Amniotic stem cell (primary cell): ENCODE data around the gene ZNF330.
A peak's percentile ranks its signal among the peaks of the same experiment; 100 is the strongest.

Experiments used
- DNase-seq: peaks from one replicate; lab custom pipeline; 2025; lab: John Stamatoyannopoulos, UW

Gene ZNF330

GRCh38 chr4:141233673-141234072 lies 13.0 kb downstream of the ZNF330 start:
- no peak for DNase-seq

GRCh38 chr4:141238186-141238585 lies 17.5 kb downstream of the ZNF330 start:
- DNase-seq, result no peak

DNA sequence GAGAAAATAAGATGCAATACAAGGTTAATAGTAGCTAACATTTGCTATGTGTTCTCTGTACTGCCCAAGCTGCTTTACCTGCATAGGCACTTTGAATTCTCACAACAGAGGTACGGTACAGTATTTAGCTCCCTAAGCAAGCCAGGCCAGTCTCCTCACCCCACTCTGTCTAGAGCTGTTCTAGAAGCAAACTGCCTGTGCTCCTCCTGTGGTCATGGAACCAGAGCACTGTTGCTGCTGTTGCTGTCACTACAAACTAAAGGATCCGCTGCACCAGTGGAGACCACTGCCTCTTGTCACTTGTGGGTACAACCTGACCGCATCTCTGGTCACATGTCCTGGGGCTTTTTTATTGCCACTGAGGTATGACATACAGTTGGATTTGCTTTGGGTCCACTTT lies 19.6 kb downstream of the ZNF330 start:
- DNase-seq, result no peak

DNA sequence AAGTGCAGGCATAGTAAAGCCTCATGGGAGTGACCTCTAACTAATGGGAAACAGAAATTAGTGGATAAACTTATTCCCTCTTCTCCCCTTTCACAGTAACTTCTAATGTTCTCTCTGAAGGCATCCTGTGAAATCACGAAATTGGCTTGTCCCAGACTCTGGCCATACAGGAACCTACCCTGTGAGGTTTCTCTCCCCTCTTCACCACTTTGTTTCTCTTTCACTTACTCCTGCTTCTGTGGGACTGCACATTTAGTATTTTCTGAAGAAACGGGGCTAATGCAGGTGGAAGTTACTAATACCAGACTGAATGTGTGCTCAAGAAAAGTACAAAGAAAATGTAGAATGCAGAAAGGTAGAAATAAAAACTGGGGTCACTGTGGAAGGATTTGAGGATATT lies 20.0 kb downstream of the ZNF330 start:
- DNase-seq, result no peak

DNA sequence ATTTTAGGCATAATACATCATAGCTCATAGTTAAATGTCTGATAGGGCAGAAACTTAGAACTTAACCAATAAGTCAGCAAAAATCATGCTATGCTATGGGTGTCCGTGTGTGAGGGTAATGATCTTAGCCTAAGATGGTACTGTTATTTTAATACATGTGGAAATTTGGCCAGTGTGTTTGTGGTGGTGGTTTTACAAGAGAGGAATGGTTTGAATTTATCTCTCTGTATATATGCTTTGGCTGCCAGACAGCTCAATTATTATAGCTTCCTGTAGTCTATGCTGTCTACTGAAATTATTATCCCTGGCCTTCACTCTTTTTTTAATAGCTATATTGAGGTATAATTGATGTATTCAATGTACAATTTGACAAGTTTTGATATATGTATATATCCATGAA lies 21.3 kb downstream of the ZNF330 start:
- DNase-seq, result no peak

GRCh38 chr4:141244419-141244818 lies 23.7 kb downstream of the ZNF330 start:
- DNase-seq, result no peak

DNA sequence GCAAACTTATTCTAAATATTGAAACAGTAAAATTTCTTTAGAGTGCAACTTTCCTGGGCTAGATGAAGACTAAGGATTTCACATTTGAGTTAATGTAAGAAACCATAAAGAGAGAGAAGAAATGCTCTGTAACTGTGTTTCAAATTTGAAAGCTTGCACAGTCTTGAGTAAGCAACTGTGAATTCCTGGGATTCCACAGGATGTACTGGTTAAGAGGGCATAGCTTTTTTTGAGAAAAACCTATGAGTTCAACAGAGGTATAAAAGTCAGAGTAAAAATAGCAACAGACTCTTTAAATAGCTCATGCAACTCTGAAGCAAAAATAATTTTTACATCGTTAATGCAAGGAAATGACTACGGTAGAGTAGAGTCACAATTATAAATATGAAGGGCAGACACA lies 25.5 kb downstream of the ZNF330 start:
- DNase-seq, result peak; percentile 23

DNA sequence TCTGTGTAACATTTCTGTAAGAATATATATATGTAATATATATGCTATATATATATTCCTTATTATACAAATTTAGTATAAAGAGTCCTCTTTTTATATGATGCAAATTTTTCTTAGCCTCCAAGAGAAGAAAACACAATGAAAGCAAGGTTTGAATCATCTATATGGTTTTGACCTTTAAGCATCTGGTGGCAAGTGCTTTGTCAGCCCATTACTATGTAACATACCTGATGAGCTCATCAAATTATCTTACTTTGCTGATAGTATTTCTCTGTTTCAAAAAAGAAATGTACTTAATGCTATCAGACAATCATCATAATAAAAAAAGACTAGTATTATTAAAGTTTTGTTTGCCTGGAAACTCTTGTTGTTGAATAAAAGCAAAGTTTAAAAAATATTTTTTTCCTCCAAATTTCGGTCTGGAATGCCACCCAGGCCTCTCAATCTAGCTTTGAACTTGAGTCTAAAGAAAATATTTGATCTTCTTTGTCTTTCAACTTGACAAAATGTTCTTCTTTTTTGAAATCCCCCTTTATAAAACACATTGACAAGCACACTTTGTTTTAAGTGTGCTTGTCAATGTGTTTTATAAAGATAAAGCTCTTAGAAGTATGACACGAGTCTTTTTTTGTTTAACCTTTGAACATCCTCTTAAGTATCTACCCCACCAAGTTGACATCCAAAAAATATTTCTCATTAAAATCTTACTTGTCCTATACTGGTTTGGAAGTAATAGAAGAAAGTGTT lies 26.2 kb downstream of the ZNF330 start:
- DNase-seq, result no peak

DNA sequence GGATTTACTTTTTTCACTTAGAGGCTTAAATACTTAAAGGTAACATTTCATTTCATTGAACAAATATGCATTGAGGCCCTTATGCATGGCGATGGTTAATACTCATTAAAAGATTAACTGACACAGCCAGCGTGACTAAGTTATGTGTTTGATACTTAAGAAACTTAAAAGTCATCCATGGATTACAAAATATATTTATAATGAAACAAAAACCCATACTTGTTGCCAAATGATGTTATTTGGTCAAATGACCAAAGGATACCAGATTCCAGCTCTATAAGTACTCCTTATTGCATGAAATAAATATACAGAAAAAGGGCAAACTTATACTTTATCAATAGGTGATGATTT lies 26.7 kb downstream of the ZNF330 start:
- DNase-seq, result no peak

- DNase-seq, result no peak
Observed at GRCh38 chr4:141248029-141248428, 27.3 kb downstream of the ZNF330 start.

GRCh38 chr4:141248486-141248885 lies 27.8 kb downstream of the ZNF330 start:
- no peak for DNase-seq

DNA sequence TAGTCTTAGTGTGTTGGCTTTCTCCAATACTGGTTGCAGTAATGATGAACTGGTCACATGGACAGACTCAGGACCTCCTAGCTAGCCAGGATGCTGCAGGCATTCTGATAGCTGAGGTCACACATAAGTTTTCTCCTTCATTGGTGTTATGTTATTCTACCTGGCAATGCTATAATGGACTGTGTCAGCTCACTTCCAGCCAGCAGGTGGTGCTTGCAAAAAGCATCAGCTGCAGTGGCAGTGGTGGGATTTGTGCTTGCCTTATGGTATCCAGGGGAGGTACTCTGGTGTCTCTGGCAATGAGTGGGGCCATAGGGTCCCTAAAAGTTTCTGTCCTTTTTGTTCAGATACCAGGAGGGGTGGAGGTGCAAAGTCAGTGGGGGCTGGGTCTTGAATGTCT lies 33.6 kb downstream of the ZNF330 start:
- no peak for DNase-seq

- DNase-seq, result no peak
Observed at GRCh38 chr4:141255016-141255415, 34.3 kb downstream of the ZNF330 start.

DNA sequence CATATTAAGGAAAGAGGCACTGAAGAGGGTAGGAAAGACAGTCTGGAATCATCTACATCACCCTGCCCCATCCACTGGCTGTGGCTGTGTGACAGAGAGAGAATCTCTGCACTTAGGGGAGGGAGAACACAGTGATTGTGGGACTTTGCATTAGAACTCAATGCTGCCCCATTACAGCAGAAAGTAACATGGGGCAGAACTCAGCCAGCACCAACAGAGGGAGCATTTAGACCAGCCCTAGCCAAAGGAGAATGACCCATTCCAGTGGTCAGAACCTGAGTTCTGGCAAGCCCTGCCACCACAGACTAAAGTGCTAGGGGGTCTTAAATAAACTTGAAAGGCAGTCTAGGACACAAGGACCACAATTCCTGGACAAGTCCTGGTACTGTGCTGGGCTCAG lies 37.9 kb downstream of the ZNF330 start:
- no peak for DNase-seq

GRCh38 chr4:141275834-141276233 lies 55.1 kb downstream of the ZNF330 start:
- DNase-seq, result peak; percentile 65

DNA sequence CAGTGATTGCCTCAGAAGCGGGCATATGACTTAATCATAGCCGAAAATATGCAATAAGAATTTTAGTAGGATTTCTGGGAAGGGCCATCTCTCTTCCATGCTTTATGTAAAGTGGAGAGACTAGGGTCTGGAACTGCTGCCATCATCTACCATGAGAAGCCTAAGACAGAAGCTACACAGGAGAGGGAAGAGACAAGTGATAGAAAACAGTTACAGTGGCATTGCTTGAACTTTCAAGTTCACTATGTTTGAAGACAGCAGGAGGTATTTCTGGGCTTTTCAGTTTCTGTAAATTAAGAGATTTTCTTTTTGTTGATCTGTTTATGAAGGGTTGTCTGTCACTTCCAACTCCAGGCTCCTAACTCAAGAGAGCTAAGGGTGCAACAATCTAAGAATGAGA lies 62.5 kb downstream of the ZNF330 start:
- no peak for DNase-seq

- DNase-seq, result no peak
Observed at GRCh38 chr4:141283563-141283962, 62.9 kb downstream of the ZNF330 start.
